Erythroblast (primary cell): ENCODE data around the gene ZBED5.

Source experiments
- GATA1 ChIP-seq: IDR thresholded peaks from 2 replicates; pipeline ENCODE4 v1.6.1; 2011; ENCODE audit warnings: low read depth, mild to moderate bottlenecking, control low read depth, low read length, moderate library complexity
- POLR2A ChIP-seq: IDR thresholded peaks from 2 replicates; pipeline ENCODE4 v1.6.1; 2011; ENCODE audit warnings: mild to moderate bottlenecking, low read length

DNA sequence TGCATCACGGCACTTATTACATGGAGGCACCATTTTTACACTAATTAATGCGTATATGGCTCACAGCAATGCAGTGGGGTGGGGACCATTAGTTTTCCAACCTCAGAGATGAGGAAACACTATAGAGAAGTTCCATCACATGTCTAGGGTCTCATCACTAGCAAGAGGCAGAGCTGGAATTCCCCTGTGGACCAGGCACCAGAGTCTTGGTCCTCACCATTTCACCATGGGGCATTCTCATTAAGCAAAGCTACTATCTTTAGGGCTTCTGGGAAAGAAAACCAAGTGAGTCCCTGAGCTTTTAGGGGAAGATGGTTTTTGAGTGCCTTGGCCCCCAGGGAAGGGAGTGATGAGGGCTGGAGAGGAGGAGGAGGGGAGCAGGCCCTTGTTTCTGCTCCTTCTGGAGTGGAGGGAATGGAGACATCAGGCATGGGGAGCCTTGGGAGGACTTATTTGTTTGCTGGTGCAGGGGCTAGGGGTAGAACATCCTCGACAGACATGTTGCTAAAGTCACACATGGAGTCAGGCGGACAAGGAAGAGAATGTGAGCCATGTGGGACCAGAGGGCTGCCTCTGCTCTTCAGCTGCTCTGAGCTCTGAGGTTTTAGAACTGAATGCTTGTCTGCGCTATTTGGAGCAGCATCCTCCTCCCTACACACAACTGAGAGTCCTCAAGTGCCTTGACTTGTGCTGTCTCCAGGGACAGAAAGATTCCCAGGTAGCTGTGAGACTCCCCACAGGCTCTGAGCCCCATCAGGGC, 40.3 kb upstream of the ZBED5 start:
- no peak for TF ChIP-seq GATA1
- no peak for TF ChIP-seq POLR2A
